Body of pancreas (tissue), 4 donors: Measurements from ENCODE around the gene LCN9. TPM values are rescaled to one million over a fixed set of nuclear protein-coding genes. Genes with fewer than 3 reads are reported as not detected.

ENCODE experiments used
- ATAC-seq: fragments of 150-250 bp; one replicate; pipeline ENCODE4 v1.9.1; 2016
- DNase-seq, 4 donors: peaks; one replicate each; pipeline ENCODE4 v3.0.0-alpha.2; 2019
- H3K27ac ChIP-seq, 4 donors: fragments of 200-600 bp; sonication (generic); 1 replicate in 3 of 4; 2 replicates in 1 of 4; pipeline versions ENCODE4 v1.5.1 to v1.6.1; 2016 to 2019; ENCODE audit warnings: mild to moderate bottlenecking in 1 of 4, mixed read lengths in 1 of 4, moderate library complexity in 1 of 4
- H3K27me3 ChIP-seq, 2 donors: fragments of 200-600 bp; sonication (generic); one replicate each; pipeline ENCODE4 v1.6.0; 2016; ENCODE audit warnings: mild to moderate bottlenecking in 1 of 2
- H3K36me3 ChIP-seq, 2 donors: fragments of 200-600 bp; sonication (generic); replicated peaks in 1 of 2; 2 replicates each; pipeline ENCODE4 v1.5.1; 2016; ENCODE audit warnings: low read depth in 2 of 2; ENCODE audit not compliant: insufficient read depth in 1 of 2
- H3K4me1 ChIP-seq: fragments of 200-600 bp; sonication (generic); one replicate; pipeline ENCODE4 v1.6.0; 2016
- H3K4me3 ChIP-seq, 2 donors: fragments of 200-600 bp; sonication (generic); 1 replicate in 1 of 2; 2 replicates in 1 of 2; pipeline ENCODE4 v1.5.1; 2016 to 2019
- H3K9me3 ChIP-seq, 3 donors: fragments of 200-600 bp; sonication (generic); 1 replicate in 2 of 3; 2 replicates in 1 of 3; pipeline ENCODE4 v1.5.1; 2016
- CTCF ChIP-seq, 7 experiments: fragments of 450-650 bp in 4 of 7; fragments of 200-600 bp in 3 of 7; sonication (generic) in 3 of 7; IDR thresholded peaks; one replicate each; pipeline ENCODE4 v1.5.1; 2016 to 2019; ENCODE audit warnings: antibody characterized with exemption in 7 of 7
- POLR2A ChIP-seq, 3 donors: fragments of 450-650 bp; IDR thresholded peaks; one replicate each; pipeline ENCODE4 v1.6.1; 2016; ENCODE audit warnings: antibody characterized with exemption in 3 of 3, mild to moderate bottlenecking in 2 of 3
- WGBS, 2 donors: methylation state at CpG; one replicate each; pipeline ENCODE4 v1.1.5; 2017; 5-methylcytosine and 5-hydroxymethylcytosine counted together
- intact Hi-C: fragments of 100-400 bp; cut with DNase I; formaldehyde crosslinking; loops from one replicate; pipeline ENCODE4 v1.15.1; 2023
- total RNA-seq, 2 donors: library from RNA; depleted of rRNA; stranded (reverse); fragments of >200 nt; gene quantifications; one replicate each; pipeline ENCODE4 v1.1.0, GENCODE V29; 2016

Gene LCN9
- total RNA-seq, 2 donors from 2014 or later: not detected

GRCh38 chr9:135657416-135657815, 5.7 kb upstream of the LCN9 start:
- TF ChIP-seq CTCF (IDR thresholded peaks at IDR 0.05) (no peak), POLR2A (IDR thresholded peaks at IDR 0.05) (no peak)
- intact Hi-C loops: no loop called here
- Histone ChIP-seq H3K27me3 (no peaks in the 10 kb centered on the region), H3K4me3 (no peak overlapping the region), H3K9me3 (no peaks in the 10 kb centered on the region), H3K4me1 (no peaks in the 10 kb centered on the region), H3K36me3 (no peaks in the 10 kb centered on the region), H3K27ac (no peak overlapping the region)
- DNase-seq: no peak
- no peak for ATAC-seq
- WGBS, 2 donors: 69 to 77% methylated on average over 10 to 15 of the region's 15 CpGs

- WGBS, 2 donors: 72 to 76% methylated on average over 11 to 13 of the region's 13 CpGs
- TF ChIP-seq POLR2A (IDR thresholded peaks at IDR 0.05) (no peak), CTCF (IDR thresholded peaks at IDR 0.05) (no peak)
- Histone ChIP-seq H3K9me3 (no peaks in the 10 kb centered on the region), H3K36me3 (no peaks in the 10 kb centered on the region), H3K4me1 (no peaks in the 10 kb centered on the region), H3K27me3 (no peaks in the 10 kb centered on the region), H3K27ac (no peak overlapping the region), H3K4me3 (no peak overlapping the region)
- ATAC-seq (no peak), DNase-seq (no peak)
- intact Hi-C loops: no loop called here
These were observed 3.9 kb upstream of the LCN9 start for GRCh38 chr9:135659252-135659651.

- no peaks in the 10 kb centered on the region for H3K4me1 ChIP-seq
- intact Hi-C loops: no loop called here
- DNase-seq: no peak
- no peak overlapping the region for H3K4me3 ChIP-seq
- no peak for ATAC-seq
- H3K9me3 ChIP-seq: no peaks in the 10 kb centered on the region
- TF ChIP-seq POLR2A (IDR thresholded peaks at IDR 0.05) (no peak), CTCF (IDR thresholded peaks at IDR 0.05) (no peak)
- no peaks in the 10 kb centered on the region for H3K27me3 ChIP-seq
- no peak overlapping the region for H3K27ac ChIP-seq
- 82 to 85% methylated on average over 21 to 22 of the region's 22 CpGs for WGBS, 2 donors
- H3K36me3 ChIP-seq: no peaks in the 10 kb centered on the region
These were observed 2.7 kb upstream of the LCN9 start for GRCh38 chr9:135660407-135660806.

GRCh38 chr9:135661816-135662560, 1.1 kb upstream of the LCN9 start:
- TF ChIP-seq CTCF (IDR thresholded peaks at IDR 0.05) (no peak), POLR2A (IDR thresholded peaks at IDR 0.05) (no peak)
- H3K36me3 ChIP-seq: no peaks in the 10 kb centered on the region
- no peaks in the 10 kb centered on the region for H3K27me3 ChIP-seq
- ATAC-seq (no peak), DNase-seq (no peak)
- H3K27ac ChIP-seq: no peak overlapping the region
- no peaks in the 10 kb centered on the region for H3K4me1 ChIP-seq
- WGBS, 2 donors: 37 to 43% methylated on average over 19 of the region's 19 CpGs
- no peak overlapping the region for H3K4me3 ChIP-seq
- intact Hi-C loops: no loop called here
- no peaks in the 10 kb centered on the region for H3K9me3 ChIP-seq

GRCh38 chr9:135663451-135663770, 302 bp downstream of the LCN9 start:
- no peak overlapping the region for H3K27ac ChIP-seq
- H3K27me3 ChIP-seq: no peaks in the 10 kb centered on the region
- intact Hi-C loops: no loop called here
- no peaks in the 10 kb centered on the region for H3K4me1 ChIP-seq
- ATAC-seq: no peak
- TF ChIP-seq POLR2A (IDR thresholded peaks at IDR 0.05): no peak
- TF ChIP-seq CTCF (IDR thresholded peaks at IDR 0.05): no peak
- H3K4me3 ChIP-seq: no peak overlapping the region
- WGBS, 2 donors: 39 to 88% methylated on average over 1 to 3 of the region's 3 CpGs
- DNase-seq: no peak
- no peaks in the 10 kb centered on the region for H3K36me3 ChIP-seq
- H3K9me3 ChIP-seq: peaks cover 0 to 1% (median 0%) of the 10 kb centered on the region in 3 donors
